Astrocyte (in vitro differentiated cells and primary cell): ENCODE data around the gene TMC1.

ENCODE experiments used
- CTCF ChIP-seq: IDR thresholded peaks from 2 replicates; pipeline ENCODE4 v1.5.1; 2011; ENCODE audit warnings: low read depth, mild to moderate bottlenecking, inconsistent platforms, low read length, moderate library complexity; ENCODE audit not compliant: insufficient read depth
- EZH2 ChIP-seq: IDR thresholded peaks from 2 replicates; pipeline ENCODE4 v1.6.1; 2012; ENCODE audit warnings: mild to moderate bottlenecking, low read length, inconsistent platforms; ENCODE audit not compliant: insufficient read depth

DNA sequence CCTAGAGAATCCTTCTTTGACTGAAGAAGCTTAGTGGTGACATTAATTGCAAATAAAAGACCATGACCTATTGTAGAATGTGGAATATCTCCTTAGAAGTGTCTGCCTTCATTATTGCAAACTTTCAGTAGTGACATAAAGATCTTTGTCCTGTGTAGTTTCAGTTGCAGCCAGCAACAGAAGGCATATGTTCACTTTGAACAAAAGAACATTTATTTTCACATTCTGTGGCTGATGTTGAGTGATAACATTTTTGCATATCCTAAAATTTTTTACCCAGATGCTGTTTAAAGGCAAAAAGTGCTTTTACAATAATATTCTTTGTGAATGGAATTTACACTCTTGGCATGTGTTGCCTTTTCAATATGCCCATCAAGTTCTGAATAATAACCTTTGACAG lies 165.9 kb downstream of the TMC1 start:
- TF ChIP-seq CTCF (no peak), EZH2 (no peak)
